HepG2 (cell line): Measurements from ENCODE around the gene TST. TPM values are rescaled to one million over a fixed set of nuclear protein-coding genes. Genes with fewer than 3 reads are reported as not detected.
"Not testable (repeated sequence)": the region's sequence is repeated elsewhere in the genome, so short reads cannot be mapped to it uniquely, and the experiment has no call there.

Experiments used
- ATAC-seq: fragments of 200-7000 bp; cut with Tn5 transposase; 3 replicates; pipeline ENCODE4 v1.9.1; 2020; ENCODE audit warnings: mild to moderate bottlenecking, moderate library complexity
- BruUV-seq: library from RNA; stranded (reverse); fragments of 400-500 nt; replicated peaks from 2 replicates; lab custom pipeline; 2021; lab: Mats Ljungman, UMichigan
- CTCF ChIA-PET: fragments of 300-600 bp; formaldehyde crosslinking; extraction: SDS; loops from one replicate; lab custom pipeline; 2021; ENCODE audit warnings: low total read pairs, inconsistent platforms, low intra/inter-chr PET ratio; lab: Yijun Ruan, JAX
- POLR2A ChIA-PET: fragments of 350-600 bp; sonication (Branson Sonifier 250); formaldehyde crosslinking; loops from one replicate; lab custom pipeline; 2020; ENCODE audit warnings: antibody characterized with exemption, inconsistent platforms; lab: Yijun Ruan, JAX
- DNase-seq: peaks from one replicate; pipeline ENCODE4 v3.0.0-alpha.2; 2015; ENCODE audit warnings: low spot score
- FAIRE-seq: peaks from 3 replicates; lab custom pipeline; 2011; peaks lifted over from hg19 to GRCh38; lab: Jason Lieb, UNC
- H2AFZ ChIP-seq: one replicate; pipeline ENCODE4 v1.6.1; 2011; ENCODE audit warnings: low read length, inconsistent platforms
- H3K27ac ChIP-seq: fragments of 300-600 bp; 3 replicates; pipeline ENCODE4 v1.8.0; 2011; ENCODE audit warnings: mixed run types, mild to moderate bottlenecking, mixed read lengths, low read length, inconsistent platforms; ENCODE audit not compliant: insufficient read depth; ENCODE audit errors: extremely low read length
- H3K27me3 ChIP-seq, 2 experiments: fragments of 200-600 bp in 1 of 2; 2 replicates in 1 of 2; 3 replicates in 1 of 2; pipeline versions ENCODE4 v1.6.0 to v1.8.0; 2011; ENCODE audit warnings: low read length in 2 of 2, mild to moderate bottlenecking in 2 of 2, moderate library complexity in 2 of 2, inconsistent platforms in 1 of 2; ENCODE audit not compliant: insufficient read depth in 2 of 2, control insufficient read depth in 1 of 2
- H3K36me3 ChIP-seq, 2 experiments: fragments of 200-600 bp in 1 of 2; replicated peaks in 1 of 2; 2 replicates in 1 of 2; 3 replicates in 1 of 2; pipeline versions ENCODE4 v1.5.1 to v1.8.0; 2011; ENCODE audit warnings: low read length in 2 of 2, inconsistent platforms in 1 of 2; ENCODE audit not compliant: insufficient read depth in 2 of 2, control insufficient read depth in 1 of 2
- H3K4me1 ChIP-seq: 2 replicates; pipeline ENCODE4 v1.5.1; 2012; ENCODE audit warnings: low read length, inconsistent platforms; ENCODE audit not compliant: insufficient read depth
- H3K4me2 ChIP-seq: 2 replicates; pipeline ENCODE4 v1.6.0; 2011; ENCODE audit warnings: low read depth, low read length, inconsistent platforms
- H3K4me3 ChIP-seq, 3 experiments: fragments of 200-600 bp in 1 of 3; sonication (generic), shearing (Covaris generic) in 1 of 3; replicated peaks in 1 of 3; 2 replicates each; pipeline ENCODE4 v1.5.1; 2011 to 2016; ENCODE audit warnings: low read length in 3 of 3, inconsistent platforms in 2 of 3, low read depth in 2 of 3, mild to moderate bottlenecking in 2 of 3, control low read depth in 1 of 3, mixed read lengths in 1 of 3; ENCODE audit not compliant: insufficient read depth in 1 of 3
- H3K79me2 ChIP-seq: one replicate; pipeline ENCODE4 v1.6.1; 2011; ENCODE audit warnings: low read length, inconsistent platforms; ENCODE audit not compliant: insufficient read depth
- H3K9ac ChIP-seq: 2 replicates; pipeline ENCODE4 v1.6.0; 2011; ENCODE audit warnings: mild to moderate bottlenecking, low read depth, low read length, inconsistent platforms; ENCODE audit not compliant: insufficient read depth
- H3K9me3 ChIP-seq: 2 replicates; pipeline ENCODE4 v1.5.1; 2012; ENCODE audit warnings: mild to moderate bottlenecking, low read length
- H4K20me1 ChIP-seq: 2 replicates; pipeline ENCODE4 v1.6.0; 2011; ENCODE audit warnings: inconsistent platforms, mild to moderate bottlenecking, low read length, moderate library complexity; ENCODE audit not compliant: insufficient read depth
- GZF1 ChIP-seq: sonication (generic); formaldehyde crosslinking; IDR thresholded peaks from 2 replicates; pipeline ENCODE4 v1.5.1; 2020; ENCODE audit warnings: mild to moderate bottlenecking, missing genetic modification reagents
- HOXD1 ChIP-seq: sonication (generic); formaldehyde crosslinking; IDR thresholded peaks from 2 replicates; pipeline ENCODE4 v1.5.0; 2020; ENCODE audit warnings: missing genetic modification reagents
- NR2F1 ChIP-seq, 2 experiments: fragments of 450-650 bp in 1 of 2; formaldehyde crosslinking in 1 of 2; IDR thresholded peaks; 2 replicates each; pipeline versions ENCODE4 v1.5.0 to v1.6.1; 2016 to 2020; ENCODE audit warnings: mild to moderate bottlenecking in 1 of 2, missing compliant biosample characterization in 1 of 2, missing genetic modification reagents in 1 of 2, moderate library complexity in 1 of 2
- ZNF3 ChIP-seq: IDR thresholded peaks from 2 replicates; pipeline ENCODE4 v1.7.0; 2017; ENCODE audit warnings: inconsistent platforms
- ZNF335 ChIP-seq: sonication (generic); formaldehyde crosslinking; IDR thresholded peaks from 2 replicates; pipeline ENCODE4 v1.4.0; 2020; ENCODE audit warnings: missing genetic modification reagents
- ZNF776 ChIP-seq: sonication (generic); formaldehyde crosslinking; IDR thresholded peaks from 2 replicates; pipeline ENCODE4 v1.4.0; 2020; ENCODE audit warnings: mild to moderate bottlenecking, missing genetic modification reagents
- ZSCAN22 ChIP-seq: sonication (generic); formaldehyde crosslinking; IDR thresholded peaks from 2 replicates; pipeline ENCODE4 v1.4.0; 2020; ENCODE audit warnings: mild to moderate bottlenecking, missing genetic modification reagents
- WGBS: methylation state at CpG from one replicate; pipeline ENCODE4 v1.1.6; 2017; ENCODE audit warnings: low lambda C conversion rate; 5-methylcytosine and 5-hydroxymethylcytosine counted together
- in situ Hi-C: cut with HindIII; loops from 2 replicates; pipeline ENCODE4 v1.10.0; 2017; ENCODE audit warnings: low pct_unique_long_range_greater_than_20kb; ENCODE audit not compliant: extremely low pct_ligation_motif_present
- intact Hi-C: fragments of 100-400 bp; cut with micrococcal nuclease; formaldehyde crosslinking; loops from one replicate; pipeline ENCODE4 v1.10.0; 2022; ENCODE audit not compliant: unreplicated experiment
- polyA plus RNA-seq, 8 experiments: library from polyadenylated mRNA; depleted of rRNA in 3 of 8; stranded (reverse) in 7 of 8; unstranded in 1 of 8; fragments of >200 nt; fragmentation: Illumina TruSeq in 4 of 8; extraction: Trizol in 4 of 8; gene quantifications; 2 replicates each; pipeline versions ENCODE4 v1.2.1 to v1.2.3, GENCODE V29; 2011 to 2016; ENCODE audit warnings: low read depth in 4 of 8, missing spikeins in 1 of 8, mixed read lengths in 1 of 8; ENCODE audit not compliant: insufficient read depth in 1 of 8
- total RNA-seq, 5 experiments: library from RNA; depleted of rRNA; stranded (reverse); fragments of >200 nt; fragmentation: Illumina TruSeq; extraction: Trizol; gene quantifications; 2 replicates each; pipeline ENCODE4 v1.2.3, GENCODE V29; 2016; ENCODE audit warnings: low read depth in 1 of 5
- TF ChIP-seq, protein P1 (sequence below): sonication (generic); formaldehyde crosslinking; IDR thresholded peaks from 2 replicates; pipeline ENCODE4 v1.8.0; 2022; ENCODE audit warnings: missing genetic modification reagents, mild to moderate bottlenecking, inconsistent platforms, borderline replicate concordance
- TF ChIP-seq, protein P2 (sequence below): sonication (generic); formaldehyde crosslinking; IDR thresholded peaks from 2 replicates; pipeline ENCODE4 v1.4.0; 2020; ENCODE audit warnings: missing genetic modification reagents

TST gene
- total and polyA plus RNA-seq, 2 of the 13 experiments (the other 11 are each of a cell fraction or from before 2014, with no cell fraction given), result 44.6 to 63.6 TPM

DNA sequence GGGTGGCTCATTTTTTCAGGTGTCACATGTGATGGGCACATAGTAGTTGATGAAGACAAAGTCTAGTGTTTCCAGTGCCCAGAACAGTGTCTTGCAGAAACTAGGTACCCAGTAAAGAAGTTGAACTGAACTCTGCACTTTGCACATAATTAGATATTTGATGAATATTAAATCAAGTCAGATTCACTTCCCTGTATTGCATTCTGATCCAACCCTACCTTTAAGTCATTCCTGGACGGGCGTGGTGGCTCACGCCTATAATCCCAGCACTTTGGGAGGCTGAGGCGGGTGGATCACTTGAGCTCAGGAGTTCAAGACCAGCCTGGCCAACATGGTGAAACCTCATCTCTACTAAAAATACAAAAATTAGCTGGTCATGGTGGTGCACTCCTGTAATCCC is 30.2 kb downstream of the TST start:
- ATAC-seq, H3K4me1 ChIP-seq, in situ Hi-C loops, H3K79me2 ChIP-seq, H3K4me2 ChIP-seq, H4K20me1 ChIP-seq, FAIRE-seq, H3K36me3 ChIP-seq, H2AFZ ChIP-seq, H3K4me3 ChIP-seq, BruUV-seq, CTCF ChIA-PET, H3K27ac ChIP-seq, POLR2A ChIA-PET, DNase-seq, H3K9ac ChIP-seq: not testable (repeated sequence)
- H3K27me3 ChIP-seq, result peaks cover 2 to 26% of the 10 kb centered on the region in 2 experiments; a peak in 3 of 5 replicates
- intact Hi-C loops, result loop anchor here (5.0 kb wide), 1 partner anchor 33 kb away; no protein-coding TSS in a partner anchor
- 32% methylated on average over 4 of the region's 4 CpGs for WGBS
- peaks cover 14% of the 10 kb centered on the region for H3K9me3 ChIP-seq

- H2AFZ ChIP-seq, result no peak overlapping the region
- ATAC-seq, result no peak
- CTCF ChIA-PET, result no interaction called here
- no peaks in the 10 kb centered on the region for H3K79me2 ChIP-seq
- H3K27me3 ChIP-seq, result peaks cover 2 to 28% of the 10 kb centered on the region in 2 experiments; a peak in 3 of 5 replicates
- H3K4me2 ChIP-seq, result no peak overlapping the region
- H3K4me3 ChIP-seq, result no peak overlapping the region
- POLR2A ChIA-PET, result no interaction called here
- BruUV-seq, result no TSS peak
- no peak for DNase-seq
- H3K4me1 ChIP-seq, result no peaks in the 10 kb centered on the region
- in situ Hi-C loops, result no loop called here
- H3K36me3 ChIP-seq, result no peaks in the 10 kb centered on the region
- H3K27ac ChIP-seq, result no peak overlapping the region
- no peak overlapping the region for H3K9ac ChIP-seq
- peaks cover 14% of the 10 kb centered on the region for H3K9me3 ChIP-seq
- 10% methylated on average over 12 of the region's 12 CpGs for WGBS
- intact Hi-C loops, result loop anchor here (5.0 kb wide), 1 partner anchor 34 kb away; no protein-coding TSS in a partner anchor
- FAIRE-seq, result no peak
- H4K20me1 ChIP-seq, result no peaks in the 10 kb centered on the region
- TF ChIP-seq GZF1 (no peak), HOXD1 (no peak), ZNF3 (CRISPR knock-in tag) (no peak), ZSCAN22 (CRISPR knock-in tag) (no peak), ZNF776 (no peak), NR2F1 (CRISPR knock-in tag; IDR thresholded peaks at IDR 0.05) (no peak), ZNF335 (no peak)
- TF ChIP-seq, protein P1, sequence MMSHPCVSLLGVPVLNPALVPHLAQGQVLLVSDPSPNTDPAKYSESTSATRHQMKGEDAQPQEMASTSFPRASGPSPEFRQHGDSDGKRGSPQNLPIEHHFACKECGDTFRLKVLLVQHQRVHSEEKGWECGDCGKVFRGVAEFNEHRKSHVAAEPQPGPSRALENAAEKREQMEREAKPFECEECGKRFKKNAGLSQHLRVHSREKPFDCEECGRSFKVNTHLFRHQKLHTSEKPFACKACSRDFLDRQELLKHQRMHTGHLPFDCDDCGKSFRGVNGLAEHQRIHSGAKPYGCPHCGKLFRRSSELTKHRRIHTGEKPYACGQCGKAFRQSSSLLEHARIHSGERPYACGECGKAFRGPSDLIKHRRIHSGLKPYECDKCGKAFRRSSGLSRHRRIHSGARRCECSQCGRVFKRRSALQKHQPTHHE (CRISPR knock-in tag), result no peak
- TF ChIP-seq, protein P2, sequence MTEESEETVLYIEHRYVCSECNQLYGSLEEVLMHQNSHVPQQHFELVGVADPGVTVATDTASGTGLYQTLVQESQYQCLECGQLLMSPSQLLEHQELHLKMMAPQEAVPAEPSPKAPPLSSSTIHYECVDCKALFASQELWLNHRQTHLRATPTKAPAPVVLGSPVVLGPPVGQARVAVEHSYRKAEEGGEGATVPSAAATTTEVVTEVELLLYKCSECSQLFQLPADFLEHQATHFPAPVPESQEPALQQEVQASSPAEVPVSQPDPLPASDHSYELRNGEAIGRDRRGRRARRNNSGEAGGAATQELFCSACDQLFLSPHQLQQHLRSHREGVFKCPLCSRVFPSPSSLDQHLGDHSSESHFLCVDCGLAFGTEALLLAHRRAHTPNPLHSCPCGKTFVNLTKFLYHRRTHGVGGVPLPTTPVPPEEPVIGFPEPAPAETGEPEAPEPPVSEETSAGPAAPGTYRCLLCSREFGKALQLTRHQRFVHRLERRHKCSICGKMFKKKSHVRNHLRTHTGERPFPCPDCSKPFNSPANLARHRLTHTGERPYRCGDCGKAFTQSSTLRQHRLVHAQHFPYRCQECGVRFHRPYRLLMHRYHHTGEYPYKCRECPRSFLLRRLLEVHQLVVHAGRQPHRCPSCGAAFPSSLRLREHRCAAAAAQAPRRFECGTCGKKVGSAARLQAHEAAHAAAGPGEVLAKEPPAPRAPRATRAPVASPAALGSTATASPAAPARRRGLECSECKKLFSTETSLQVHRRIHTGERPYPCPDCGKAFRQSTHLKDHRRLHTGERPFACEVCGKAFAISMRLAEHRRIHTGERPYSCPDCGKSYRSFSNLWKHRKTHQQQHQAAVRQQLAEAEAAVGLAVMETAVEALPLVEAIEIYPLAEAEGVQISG (CRISPR knock-in tag), result no peak
Measured at GRCh38 chr22:36988075-36988832, 31.0 kb downstream of the TST start.
